ENCODE measurements around the gene ZBED1. TPM values are rescaled to one million over a fixed set of nuclear protein-coding genes. Genes with fewer than 3 reads are reported as not detected.
"Not testable (repeated sequence)": the region's sequence is repeated elsewhere in the genome, so short reads cannot be mapped to it uniquely, and the experiment has no call there.

ZBED1 gene
- total RNA-seq, 2 donors from 2014 or later = 33.3 to 44.6 TPM

DNA sequence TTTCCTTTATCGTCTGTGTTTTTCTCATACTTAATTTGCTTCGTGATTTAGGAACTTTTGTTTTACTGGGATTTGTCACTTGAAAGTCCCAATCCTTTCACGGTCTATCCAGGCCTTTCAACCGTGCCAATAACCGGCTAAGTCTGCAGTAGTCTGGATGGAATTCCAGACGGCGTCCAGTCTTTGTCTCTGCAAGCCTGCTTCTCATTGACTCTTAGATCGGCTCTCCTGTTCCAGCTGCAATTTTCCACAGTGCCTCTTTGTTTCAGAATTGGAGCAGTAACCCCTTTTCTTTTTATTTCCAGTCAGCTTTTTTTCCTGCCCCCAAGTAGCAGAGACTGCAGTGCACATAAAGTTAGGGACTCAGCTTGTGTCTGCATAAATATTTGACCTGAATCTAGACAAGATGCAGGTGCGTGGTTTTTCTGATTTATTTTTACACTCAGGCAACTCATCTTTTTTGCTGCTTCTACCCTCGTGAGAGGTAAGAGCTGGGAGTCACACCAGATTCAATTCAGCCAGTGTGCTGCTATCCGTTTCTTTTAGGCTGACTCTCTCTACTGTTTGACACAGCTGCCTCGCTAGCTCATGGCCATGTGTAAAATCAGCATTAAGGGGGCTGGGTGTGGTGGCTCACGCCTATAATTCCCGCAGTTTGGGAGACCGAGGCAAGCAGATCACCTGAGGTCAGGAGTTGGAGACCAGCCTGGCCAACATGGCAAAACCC is 37.4 kb upstream of the ZBED1 start:
- H3K9me3 ChIP-seq = no peaks in the 10 kb centered on the region
- no peak overlapping the region for H3K27ac ChIP-seq
- H3K36me3 ChIP-seq = no peaks in the 10 kb centered on the region
- no peak overlapping the region for H3K9ac ChIP-seq (ENCODE audit: low read depth in 2 of 2, low read length in 2 of 2)
- DNase-seq = no peak
- no peaks in the 10 kb centered on the region for H3K4me1 ChIP-seq
- no peaks in the 10 kb centered on the region for H3K27me3 ChIP-seq
- no peak overlapping the region for H3K4me3 ChIP-seq
- intact Hi-C loops (cut with DNase I) = no loop called here
- TF ChIP-seq, protein P1, sequence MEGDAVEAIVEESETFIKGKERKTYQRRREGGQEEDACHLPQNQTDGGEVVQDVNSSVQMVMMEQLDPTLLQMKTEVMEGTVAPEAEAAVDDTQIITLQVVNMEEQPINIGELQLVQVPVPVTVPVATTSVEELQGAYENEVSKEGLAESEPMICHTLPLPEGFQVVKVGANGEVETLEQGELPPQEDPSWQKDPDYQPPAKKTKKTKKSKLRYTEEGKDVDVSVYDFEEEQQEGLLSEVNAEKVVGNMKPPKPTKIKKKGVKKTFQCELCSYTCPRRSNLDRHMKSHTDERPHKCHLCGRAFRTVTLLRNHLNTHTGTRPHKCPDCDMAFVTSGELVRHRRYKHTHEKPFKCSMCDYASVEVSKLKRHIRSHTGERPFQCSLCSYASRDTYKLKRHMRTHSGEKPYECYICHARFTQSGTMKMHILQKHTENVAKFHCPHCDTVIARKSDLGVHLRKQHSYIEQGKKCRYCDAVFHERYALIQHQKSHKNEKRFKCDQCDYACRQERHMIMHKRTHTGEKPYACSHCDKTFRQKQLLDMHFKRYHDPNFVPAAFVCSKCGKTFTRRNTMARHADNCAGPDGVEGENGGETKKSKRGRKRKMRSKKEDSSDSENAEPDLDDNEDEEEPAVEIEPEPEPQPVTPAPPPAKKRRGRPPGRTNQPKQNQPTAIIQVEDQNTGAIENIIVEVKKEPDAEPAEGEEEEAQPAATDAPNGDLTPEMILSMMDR (IDR thresholded peaks at IDR 0.05) = no peak

DNA sequence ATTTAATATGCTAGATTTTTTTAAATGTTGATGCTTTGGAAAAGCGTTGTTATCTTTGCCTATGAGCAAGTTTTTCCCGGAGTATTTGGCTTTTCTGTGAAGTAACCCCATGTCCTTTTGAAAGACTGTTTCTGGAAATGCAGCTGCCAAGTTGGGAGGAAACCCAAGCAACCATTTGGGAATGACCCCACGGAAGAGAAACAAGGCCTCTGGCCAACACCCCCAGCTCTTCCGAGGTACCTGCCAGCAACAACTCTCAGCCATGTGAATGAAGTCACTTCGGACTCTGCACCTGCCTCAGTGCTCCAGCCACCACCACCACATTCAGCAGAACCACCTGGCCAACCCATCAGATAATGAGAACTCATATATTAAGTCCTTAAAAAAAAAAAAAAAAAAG is 36.2 kb upstream of the ZBED1 start:
- no peak for DNase-seq
- intact Hi-C loops (cut with DNase I) = no loop called here
- Histone ChIP-seq H3K9me3 (no peaks in the 10 kb centered on the region), H3K9ac (ENCODE audit: low read depth in 2 of 2, low read length in 2 of 2) (no peak overlapping the region), H3K27me3 (no peaks in the 10 kb centered on the region), H3K4me1 (no peaks in the 10 kb centered on the region), H3K27ac (no peak overlapping the region), H3K36me3 (no peaks in the 10 kb centered on the region), H3K4me3 (no peak overlapping the region)
- TF ChIP-seq, protein P1 (IDR thresholded peaks at IDR 0.05) = no peak

DNA sequence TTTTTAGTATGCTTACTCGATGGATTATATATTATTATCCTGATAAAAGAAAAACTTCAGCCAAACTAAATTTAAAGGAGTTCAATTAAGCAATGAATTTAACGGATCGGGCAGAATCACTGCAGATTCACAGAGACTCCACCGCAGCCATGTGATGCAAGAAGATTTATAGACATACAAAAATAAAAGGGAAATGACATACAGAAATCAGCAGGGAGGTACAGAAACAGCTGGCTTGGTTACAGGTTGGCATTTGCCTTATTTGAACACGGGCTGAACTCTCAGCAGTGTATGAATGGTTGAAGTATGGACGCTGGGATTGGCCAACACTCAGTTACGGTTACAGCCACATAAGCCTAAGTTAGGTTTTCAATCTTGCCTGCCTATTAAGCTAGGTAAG is 35.4 kb upstream of the ZBED1 start:
- TF ChIP-seq, protein P1 (IDR thresholded peaks at IDR 0.05) = no peak
- DNase-seq = no peak
- H3K36me3 ChIP-seq = no peaks in the 10 kb centered on the region
- no peaks in the 10 kb centered on the region for H3K9me3 ChIP-seq
- H3K9ac ChIP-seq (ENCODE audit: low read depth in 2 of 2, low read length in 2 of 2) = no peak overlapping the region
- H3K4me3 ChIP-seq = no peak overlapping the region
- no peaks in the 10 kb centered on the region for H3K27me3 ChIP-seq
- H3K4me1 ChIP-seq = no peaks in the 10 kb centered on the region
- H3K27ac ChIP-seq = no peak overlapping the region
- intact Hi-C loops (cut with DNase I) = no loop called here

DNA sequence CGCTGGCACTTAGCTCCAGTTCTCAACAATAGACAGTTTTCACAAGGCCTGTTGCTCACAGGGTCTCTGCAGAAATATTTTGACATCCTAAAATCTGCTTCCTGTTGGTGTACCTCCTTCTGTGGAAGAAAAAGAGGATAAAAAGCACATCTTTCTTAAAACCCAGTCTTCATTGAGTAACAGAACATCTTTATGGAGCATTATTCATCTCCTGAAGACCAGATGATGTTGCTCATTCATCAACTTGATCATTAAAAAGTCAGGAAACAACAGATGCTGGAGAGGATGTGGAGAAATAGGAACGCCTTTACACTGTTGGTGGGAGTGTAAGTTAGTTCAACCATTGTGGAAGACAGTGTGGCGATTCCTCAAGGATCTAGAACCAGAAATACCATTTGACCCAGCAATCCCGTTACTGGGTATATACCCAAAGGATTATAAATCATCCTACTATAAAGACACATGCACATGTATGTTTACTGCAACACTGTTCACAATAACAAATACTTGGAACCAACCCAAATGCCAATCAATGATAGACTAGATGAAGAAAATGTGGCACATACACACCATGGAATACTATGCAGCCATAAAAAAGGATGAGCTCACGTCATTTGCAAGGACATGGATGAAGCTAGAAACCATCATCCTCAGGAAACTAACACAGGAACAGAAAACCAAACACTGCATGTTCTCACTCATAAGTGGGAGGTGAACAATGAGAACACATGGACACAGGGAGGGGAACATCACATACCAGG is 33.7 kb upstream of the ZBED1 start:
- H3K36me3 ChIP-seq; DNase-seq; intact Hi-C loops (cut with DNase I): not testable (repeated sequence)

DNA sequence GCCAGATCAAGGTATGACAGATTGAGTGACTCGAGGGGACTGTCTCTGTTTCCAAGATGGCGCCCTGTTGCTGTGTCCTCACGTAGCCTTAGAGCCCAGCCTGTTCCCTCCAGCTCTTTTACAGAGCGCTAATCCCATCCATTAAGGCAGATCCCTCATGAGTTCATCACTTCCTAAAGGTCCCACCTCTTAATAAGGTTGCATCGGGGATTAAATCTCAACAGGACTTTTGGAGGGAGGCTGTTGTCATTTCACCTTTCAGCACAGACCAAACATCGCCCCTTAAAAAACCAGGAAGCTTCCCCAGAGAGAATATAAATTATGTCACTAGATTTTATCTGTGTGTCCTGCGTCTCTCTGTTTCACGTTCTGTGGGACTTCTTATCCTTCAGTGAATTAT is 32.6 kb upstream of the ZBED1 start:
- H3K9me3 ChIP-seq = no peaks in the 10 kb centered on the region
- no peaks in the 10 kb centered on the region for H3K36me3 ChIP-seq
- no peak overlapping the region for H3K4me3 ChIP-seq
- TF ChIP-seq, protein P1 (IDR thresholded peaks at IDR 0.05) = no peak
- H3K4me1 ChIP-seq = no peaks in the 10 kb centered on the region
- H3K27ac ChIP-seq = no peak overlapping the region
- H3K27me3 ChIP-seq = no peaks in the 10 kb centered on the region
- intact Hi-C loops (cut with DNase I) = no loop called here
- DNase-seq = no peak
- H3K9ac ChIP-seq (ENCODE audit: low read depth in 2 of 2, low read length in 2 of 2) = no peak overlapping the region

More for the DNA sequence above, 33.7 kb upstream of the ZBED1 start:
- H3K4me3 ChIP-seq; H3K9me3 ChIP-seq; H3K9ac ChIP-seq (ENCODE audit: low read depth in 2 of 2, low read length in 2 of 2); H3K4me1 ChIP-seq; H3K27me3 ChIP-seq; H3K27ac ChIP-seq: not testable (repeated sequence)

DNA sequence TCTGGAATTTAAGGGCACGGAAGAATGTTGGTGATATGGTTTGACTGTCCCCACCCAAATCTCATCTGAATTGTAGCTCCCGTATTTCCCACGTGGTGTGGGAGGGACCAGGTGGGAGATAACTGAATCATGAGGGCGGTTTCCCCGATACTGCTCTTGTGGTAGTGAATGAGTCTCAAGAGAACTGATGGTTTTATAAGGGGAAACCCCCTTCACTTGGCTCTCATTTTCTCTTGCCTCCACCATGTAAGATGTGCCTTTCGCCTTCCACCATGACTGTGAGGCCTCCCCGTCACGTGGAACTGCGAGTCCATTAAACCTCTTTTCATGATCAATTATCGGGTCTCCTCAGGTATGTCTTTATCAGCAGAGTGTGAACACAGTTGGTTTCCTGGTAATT is 25.6 kb upstream of the ZBED1 start:
- Histone ChIP-seq H3K27me3 (no peaks in the 10 kb centered on the region), H3K9ac (ENCODE audit: low read depth in 2 of 2, low read length in 2 of 2) (no peak overlapping the region), H3K4me1 (no peaks in the 10 kb centered on the region), H3K36me3 (no peaks in the 10 kb centered on the region), H3K4me3 (no peak overlapping the region), H3K27ac (no peak overlapping the region), H3K9me3 (no peaks in the 10 kb centered on the region)
- TF ChIP-seq, protein P1 (IDR thresholded peaks at IDR 0.05) = no peak
- no peak for DNase-seq
- intact Hi-C loops (cut with DNase I) = no loop called here

All from colonic mucosa (tissue), 4 donors.